GM18505 (cell line): ENCODE measurements around the gene OFD1.
"Not testable (repeated sequence)": the region's sequence is repeated elsewhere in the genome, so short reads cannot be mapped to it uniquely, and the experiment has no call there.

Experiments
- ATAC-seq: cut with Tn5 transposase; IDR thresholded peaks from one replicate; pipeline ENCODE4 v1.9.1; 2021; ENCODE audit not compliant: unreplicated experiment
- POLR2A ChIP-seq: IDR thresholded peaks from 4 replicates; pipeline ENCODE4 v1.6.1; 2011; ENCODE audit warnings: borderline replicate concordance; ENCODE audit not compliant: insufficient read depth, insufficient read length; ENCODE audit errors: extremely low read depth

OFD1 gene

GRCh38 chrX:13721819-13722519, 12.6 kb upstream of the OFD1 start:
- ATAC-seq, result no peak
- TF ChIP-seq POLR2A, result no peak

- not testable (repeated sequence) for ATAC-seq
Observed at GRCh38 chrX:13724878-13725277, 9.7 kb upstream of the OFD1 start.

DNA sequence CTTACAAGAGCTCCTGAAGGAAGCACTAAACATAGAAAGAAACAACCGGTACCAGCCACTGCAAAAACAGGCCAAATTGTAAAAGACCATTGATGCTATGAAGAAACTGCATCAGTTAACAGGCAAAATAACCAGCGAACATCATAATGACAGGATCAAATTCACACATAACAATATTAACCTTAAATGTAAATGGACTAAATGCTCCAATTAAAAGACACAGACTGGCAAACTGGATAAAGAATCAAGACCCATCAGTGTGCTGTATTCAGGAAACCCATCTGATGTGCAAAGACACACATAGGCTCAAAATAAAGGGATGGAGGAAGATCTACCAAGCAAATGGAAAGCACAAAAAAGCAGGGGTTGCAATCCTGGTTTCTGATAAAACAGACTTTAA, 8.0 kb upstream of the OFD1 start:
- not testable (repeated sequence) for ATAC-seq

DNA sequence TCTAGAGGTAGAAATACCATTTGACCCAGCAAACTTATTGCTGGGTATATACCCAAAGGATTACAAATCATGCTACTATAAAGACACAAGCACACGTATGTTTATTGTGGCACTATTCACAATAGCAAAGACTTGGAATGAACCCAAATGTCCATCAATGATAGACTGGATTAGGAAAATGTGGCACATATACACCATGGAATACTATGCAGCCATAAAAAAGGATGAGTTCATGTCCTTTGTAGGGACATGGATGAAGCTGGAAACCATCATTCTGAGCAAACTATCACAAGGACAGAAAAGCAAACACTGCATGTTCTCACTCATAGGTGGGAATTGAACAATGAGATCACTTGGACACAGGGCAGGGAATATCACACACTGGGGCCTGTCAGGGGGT, 4.0 kb upstream of the OFD1 start:
- not testable (repeated sequence) for ATAC-seq

DNA sequence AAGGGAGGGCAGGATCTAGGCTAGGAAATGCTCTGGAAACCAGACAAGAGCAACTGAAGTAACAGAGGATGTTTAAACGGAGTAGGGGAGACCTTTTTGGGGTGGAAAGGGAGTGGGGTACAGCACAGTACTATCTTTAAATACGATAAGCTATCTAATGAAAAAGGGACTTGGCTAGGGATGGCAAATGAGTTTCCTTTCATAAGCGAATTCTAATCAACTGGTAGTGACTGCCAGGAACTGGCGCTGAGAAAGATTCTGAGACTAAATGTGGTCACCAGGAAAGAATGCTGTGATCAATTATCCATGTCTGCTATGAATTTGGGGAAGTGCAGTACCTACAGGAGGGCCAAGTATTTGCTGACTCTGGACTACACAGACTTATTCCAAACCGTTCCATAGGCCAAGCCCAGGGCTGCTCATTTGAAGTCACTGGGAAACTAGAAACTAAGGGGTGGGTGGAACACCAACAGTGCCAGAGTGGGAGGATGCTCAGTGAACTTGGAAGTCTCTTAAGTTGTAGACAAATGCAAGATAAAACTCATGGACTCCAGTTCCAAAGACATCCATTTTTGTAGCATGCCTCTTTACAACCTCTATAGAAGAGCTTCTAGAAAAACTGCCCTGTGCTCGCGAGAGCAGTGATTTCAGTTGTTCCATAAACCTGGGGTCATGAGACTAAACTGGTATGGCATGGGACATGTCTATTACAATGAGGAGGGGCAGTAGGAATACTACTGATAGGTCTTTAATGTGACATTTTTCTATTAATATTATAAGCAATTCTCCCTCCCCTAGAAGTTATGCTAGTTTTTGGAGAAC, 2.1 kb upstream of the OFD1 start:
- no peak for TF ChIP-seq POLR2A
- no peak for ATAC-seq

DNA sequence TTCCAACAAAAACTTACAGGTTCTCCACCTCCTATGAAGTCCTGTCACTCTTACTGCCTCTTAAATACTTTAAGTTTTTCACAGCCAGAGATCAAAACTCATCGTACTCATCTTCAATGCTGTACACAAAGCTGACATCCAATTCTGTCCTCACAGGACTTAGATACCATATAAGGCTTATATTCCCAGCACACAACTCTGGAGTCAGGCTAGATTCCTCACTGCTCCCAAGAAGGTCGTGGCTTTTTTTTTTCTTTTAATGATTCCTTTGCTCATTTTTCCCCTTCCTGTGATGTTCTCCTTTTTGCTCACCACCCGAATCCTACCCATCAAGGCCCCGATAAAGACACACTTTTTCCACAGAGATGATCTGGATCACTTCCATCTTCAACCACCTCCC, 1.0 kb upstream of the OFD1 start:
- ATAC-seq, result no peak
- no peak for TF ChIP-seq POLR2A

DNA sequence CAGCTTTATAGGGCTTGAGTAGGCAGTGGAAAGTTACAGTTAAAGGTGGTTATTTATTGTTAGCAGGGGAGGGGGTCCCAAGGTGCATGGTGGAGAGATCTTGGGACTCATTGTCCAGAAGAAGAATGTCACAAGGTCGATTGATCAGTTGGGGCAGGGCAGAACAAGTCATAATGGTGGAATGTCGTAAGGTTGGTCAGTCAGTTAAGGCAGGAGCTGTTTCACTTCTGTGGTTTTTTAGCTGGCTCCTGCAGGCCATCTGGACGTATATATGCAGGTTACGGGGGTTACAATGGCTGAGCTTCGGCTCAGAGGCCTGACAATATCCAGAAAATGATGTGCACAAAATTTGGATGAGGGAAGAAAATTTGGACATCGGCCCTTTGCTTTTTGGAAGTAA, 7.1 kb downstream of the OFD1 start:
- no peak for ATAC-seq
- no peak for TF ChIP-seq POLR2A

DNA sequence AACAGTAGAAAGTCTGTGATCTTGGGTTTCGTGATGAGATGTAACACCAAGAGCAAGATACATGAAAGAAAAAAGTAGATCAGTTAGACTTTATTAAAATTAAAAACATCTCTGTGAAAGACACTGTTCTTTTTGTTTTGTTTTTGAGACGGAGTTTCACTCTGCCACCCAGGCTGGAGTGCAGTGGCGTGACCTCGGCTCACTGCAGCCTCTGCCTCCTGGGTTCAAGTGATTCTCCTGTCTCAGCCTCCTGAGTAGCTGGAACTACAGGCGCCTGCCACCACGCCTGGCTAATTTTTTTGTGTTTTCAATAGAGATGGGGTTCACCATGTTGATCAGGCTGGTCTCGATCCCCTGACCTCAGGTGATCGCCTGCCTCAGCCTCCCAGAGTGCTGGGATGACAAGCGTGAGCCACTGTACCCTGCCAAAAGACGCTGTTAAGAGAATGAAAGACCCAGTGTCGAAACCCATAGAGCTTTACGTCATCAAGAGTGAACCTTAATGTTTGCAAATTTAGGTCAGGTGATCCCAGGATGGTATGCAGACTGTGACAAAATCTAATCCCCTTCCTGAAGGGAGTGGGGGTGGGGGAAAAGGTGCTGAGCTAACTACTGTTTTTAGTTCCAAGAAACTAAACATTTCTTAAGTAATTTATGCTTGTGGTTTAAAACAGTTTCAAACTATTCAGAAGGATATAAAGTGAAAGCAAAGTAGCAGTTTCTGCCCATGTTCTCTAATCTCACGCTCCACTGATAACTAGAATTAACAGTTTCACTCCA, 8.0 kb downstream of the OFD1 start:
- TF ChIP-seq POLR2A, result no peak
- ATAC-seq, result peak; percentile 84

GRCh38 chrX:13747836-13748235, 13.3 kb downstream of the OFD1 start:
- ATAC-seq, result no peak
- TF ChIP-seq POLR2A, result no peak

GRCh38 chrX:13748486-13748885, 13.9 kb downstream of the OFD1 start:
- no peak for TF ChIP-seq POLR2A
- ATAC-seq, result no peak

DNA sequence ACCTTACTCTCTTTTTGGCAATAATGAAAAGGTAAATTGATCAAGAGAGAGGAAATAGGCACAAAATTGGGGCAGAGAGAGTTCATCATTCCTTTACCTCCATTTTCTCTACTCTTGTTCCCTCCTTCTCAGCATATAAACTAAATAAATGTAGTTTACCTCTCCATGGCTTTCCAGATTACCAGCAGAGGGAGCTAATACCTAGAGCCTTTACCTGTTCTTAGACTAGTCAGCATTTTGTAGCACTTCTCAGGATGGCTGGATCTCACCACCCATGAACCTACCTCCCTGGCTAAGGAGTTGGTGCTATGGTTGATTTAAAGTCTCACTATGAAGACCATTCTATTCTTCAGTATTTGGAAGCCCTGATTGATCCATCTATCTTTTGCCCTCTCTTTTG, 15.7 kb downstream of the OFD1 start:
- ATAC-seq, result no peak

DNA sequence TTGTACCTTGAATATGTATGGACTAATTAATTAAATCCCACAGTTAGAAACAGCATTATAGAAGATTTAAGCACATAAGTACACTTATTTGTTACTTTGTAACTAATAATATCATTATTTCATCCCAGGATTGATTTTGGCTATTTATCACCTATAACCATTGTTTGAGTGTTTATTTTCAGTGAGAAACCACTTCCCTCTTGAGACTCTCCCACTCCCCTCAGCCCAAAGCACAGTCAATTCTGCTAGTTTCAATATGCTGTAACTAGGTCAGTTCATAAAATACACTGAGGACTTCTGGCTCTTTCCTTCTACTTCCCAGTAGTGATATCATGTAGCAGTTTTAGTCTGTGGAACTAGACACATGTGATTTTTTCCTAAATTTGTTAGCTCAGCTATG, 16.3 kb downstream of the OFD1 start:
- ATAC-seq, result no peak
- TF ChIP-seq POLR2A, result no peak

More for the DNA sequence above, 15.7 kb downstream of the OFD1 start:
- no peak for TF ChIP-seq POLR2A

GRCh38 chrX:13752141-13752540, 17.6 kb downstream of the OFD1 start:
- no peak for ATAC-seq
- TF ChIP-seq POLR2A, result no peak

GRCh38 chrX:13752646-13753045, 18.1 kb downstream of the OFD1 start:
- no peak for TF ChIP-seq POLR2A
- peak; percentile 54 for ATAC-seq
